Measurements from ENCODE around the gene MTCL3.

DNA sequence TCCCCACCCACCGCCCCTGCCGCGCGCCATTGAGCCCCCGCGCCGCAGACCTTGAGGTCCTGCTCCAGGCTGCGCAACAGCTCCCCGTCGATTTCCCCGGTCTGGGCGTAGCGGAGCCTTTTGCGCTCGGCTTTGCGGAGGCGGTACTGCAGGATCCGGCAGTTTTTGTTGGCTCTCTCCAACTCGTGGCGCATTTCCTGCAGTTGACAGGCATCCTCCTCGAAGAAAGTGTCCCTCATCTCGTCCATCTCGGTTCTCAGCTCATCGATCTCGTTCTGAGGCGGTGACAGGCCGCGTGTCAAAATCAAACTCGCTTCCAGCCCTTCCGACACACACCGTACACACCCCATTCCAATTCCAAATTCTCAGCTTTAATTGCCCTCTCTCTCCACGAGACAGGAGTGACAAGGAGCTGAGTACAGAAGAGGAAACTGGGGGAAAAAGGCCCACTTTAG, 4.3 kb downstream of the MTCL3 start:
- TF ChIP-seq EP300 (IDR thresholded peaks at IDR 0.05; ENCODE audit: low read depth) (no peak), CTCF (IDR thresholded peaks at IDR 0.05) (no peak)
